Stimulated activated CD4-positive, alpha-beta T cell treated with anti-CD3 and anti-CD28 coated beads, TNF-alpha, amount 100 ng/mL, for 48 hours (primary cell): ENCODE results near the gene EID2B.

ENCODE experiments used
- DNase-seq, 3 donors: peaks; one replicate each; pipeline ENCODE4 v3.0.0-alpha.2; 2020; ENCODE audit warnings: low read depth in 3 of 3

The EID2B gene

GRCh38 chr19:39533003-39533512 is 406 bp upstream of the EID2B start:
- no peak for DNase-seq

GRCh38 chr19:39531834-39532232 is 819 bp downstream of the EID2B start:
- DNase-seq, result no peak

- no peak for DNase-seq
These were observed 7.4 kb downstream of the EID2B start for GRCh38 chr19:39525205-39525604.

DNA sequence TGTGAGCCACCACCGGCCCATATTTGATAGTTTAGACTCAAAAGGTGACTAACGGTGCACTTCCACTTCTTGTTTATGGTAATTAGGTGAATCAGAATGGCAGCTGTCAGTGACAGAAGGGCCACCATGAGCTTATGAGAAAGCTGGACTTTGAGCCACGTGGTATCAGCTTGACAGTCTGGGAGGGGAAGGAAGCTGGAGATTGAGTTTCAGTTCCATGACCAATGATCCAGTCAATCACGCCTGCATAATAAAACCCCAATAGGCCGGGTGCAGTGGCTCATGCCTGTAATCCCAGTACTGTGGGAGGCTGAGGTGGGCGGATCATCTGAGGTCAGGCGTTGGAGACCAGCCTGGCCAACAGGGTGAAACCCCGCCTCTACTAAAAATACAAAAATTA is 8.2 kb downstream of the EID2B start:
- DNase-seq, result no peak

DNA sequence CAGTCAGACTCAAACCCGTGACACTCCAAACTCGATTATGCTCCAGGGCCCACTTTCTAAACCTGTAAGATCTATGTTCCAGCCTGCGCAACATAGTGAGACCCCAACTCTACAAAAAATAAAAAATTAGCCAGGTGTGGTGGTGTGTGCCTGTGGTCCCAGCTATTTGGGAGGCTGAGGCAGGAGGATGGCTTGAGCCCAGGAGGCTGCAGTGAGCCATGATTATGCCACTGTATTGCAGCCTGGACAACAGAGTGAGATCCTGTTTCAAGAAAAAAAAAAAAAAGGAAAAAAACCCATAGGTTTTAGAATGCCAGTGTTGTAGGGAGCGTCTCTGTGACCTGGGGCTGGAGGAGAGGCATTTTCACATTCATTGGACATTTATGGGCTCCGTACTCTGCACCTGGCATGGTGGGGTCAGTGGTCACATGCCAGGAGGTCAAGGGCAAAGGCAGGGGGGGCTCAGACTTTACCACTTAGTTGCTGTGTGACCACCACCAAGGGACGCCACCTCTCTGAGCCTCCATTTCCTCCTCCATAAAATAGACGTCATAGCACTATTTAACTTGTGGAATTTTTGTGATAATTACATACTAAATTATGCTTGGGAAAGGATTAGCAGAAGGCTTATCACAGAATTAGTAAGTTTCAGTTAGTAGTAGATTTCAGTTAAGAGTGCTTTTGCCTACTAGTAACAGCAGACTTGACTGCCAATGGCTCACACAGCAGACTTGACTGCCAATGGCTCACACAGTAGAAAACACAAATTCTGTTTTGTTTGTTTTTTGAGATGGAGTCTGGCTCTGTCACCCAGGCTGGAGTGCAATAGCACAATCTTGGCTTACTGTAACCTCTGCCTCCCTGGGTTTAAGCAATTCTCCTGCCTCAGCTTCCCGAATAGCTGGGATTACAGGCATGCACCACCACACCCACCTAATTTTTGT is 11.8 kb downstream of the EID2B start:
- no peak for DNase-seq

- no peak for DNase-seq
These were observed 13.7 kb downstream of the EID2B start for GRCh38 chr19:39518975-39519374.

- DNase-seq, result no peak
These were observed 14.2 kb downstream of the EID2B start for GRCh38 chr19:39518458-39518857.

DNA sequence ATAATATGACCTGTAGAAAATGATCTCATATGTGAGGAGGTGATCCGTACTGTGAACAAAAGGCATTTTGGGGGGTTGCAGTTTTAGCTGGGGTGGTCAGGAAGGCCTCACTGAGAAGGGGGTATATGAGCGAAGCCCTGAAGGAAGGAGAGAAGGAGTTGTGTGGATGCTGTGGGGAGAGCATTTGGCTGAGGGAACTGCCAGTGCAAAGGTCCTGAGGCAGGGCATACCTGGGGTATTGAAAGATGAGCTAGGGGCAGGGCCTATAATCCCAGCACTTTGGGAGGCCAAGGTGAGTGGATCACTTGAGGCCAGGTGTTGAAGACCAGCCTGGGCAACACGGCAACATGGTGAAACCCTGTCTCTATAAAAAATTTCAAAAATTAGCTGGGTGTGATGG is 15.2 kb downstream of the EID2B start:
- DNase-seq, result no peak

GRCh38 chr19:39516270-39516669 is 16.4 kb downstream of the EID2B start:
- DNase-seq, result no peak

GRCh38 chr19:39515551-39516191 is 17.0 kb downstream of the EID2B start:
- no peak for DNase-seq

DNA sequence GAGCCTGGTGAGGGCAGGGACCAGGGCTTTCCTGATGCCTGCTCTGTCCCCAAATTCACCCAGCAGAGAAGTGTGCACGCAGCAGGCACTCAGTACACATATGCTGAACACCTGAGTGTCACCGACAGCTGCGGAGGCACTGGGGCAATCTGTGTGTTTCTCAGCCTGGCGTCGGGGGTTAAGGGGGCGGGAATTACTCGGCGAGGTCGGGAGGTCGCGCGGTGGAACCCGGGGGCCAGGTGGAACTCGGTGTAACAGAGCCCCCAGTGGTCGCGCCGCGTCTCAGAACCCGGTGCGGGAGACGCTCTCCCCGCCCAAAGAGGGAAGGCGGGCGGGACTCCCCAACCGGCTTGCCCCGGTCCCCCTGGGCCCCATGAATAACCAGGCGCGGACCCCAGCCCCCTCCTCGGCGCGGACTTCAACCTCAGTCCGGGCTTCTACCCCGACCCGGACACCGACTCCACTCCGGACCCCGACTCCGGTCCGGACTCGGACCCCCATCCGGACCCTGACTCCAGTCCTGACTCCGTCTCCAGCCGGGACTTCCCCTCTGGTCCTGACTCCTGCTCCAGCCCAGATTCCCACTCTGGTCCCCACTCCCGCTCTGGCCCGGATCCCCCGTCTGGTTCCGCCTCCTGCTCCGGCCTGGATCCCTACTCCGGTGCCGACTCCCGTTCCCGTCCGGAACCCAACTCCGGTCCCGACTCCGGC is 17.7 kb downstream of the EID2B start, which contains the start of gene SELENOV:
TSS of gene SELENOV (plus strand) at position 300 of the 711 bp plus-strand sequence. CDS start at position 374, 74 bp downstream.
- no peak for DNase-seq

DNA sequence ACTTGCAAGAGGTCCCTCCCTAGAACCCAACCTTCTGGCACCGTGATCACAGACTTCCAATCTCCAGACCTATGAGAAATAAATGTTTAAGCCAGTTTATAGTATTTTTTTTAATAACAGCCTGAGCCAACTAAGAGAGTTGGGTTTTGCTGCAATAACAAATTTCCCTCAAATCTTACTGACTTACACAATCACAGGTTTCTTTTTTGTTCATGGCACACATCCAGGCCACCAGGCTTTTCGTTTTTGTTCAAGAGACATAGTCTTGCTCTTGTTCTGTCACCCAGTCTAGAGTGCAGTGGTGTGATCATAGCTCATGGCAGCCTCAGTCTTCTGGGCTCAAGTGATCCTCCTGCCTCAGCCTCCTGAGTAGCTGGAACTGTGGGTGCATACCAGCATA is 19.7 kb downstream of the EID2B start:
- DNase-seq, result no peak

GRCh38 chr19:39509233-39509632 is 23.4 kb downstream of the EID2B start:
- no peak for DNase-seq

GRCh38 chr19:39508629-39509028 is 24.0 kb downstream of the EID2B start:
- DNase-seq, result no peak

- DNase-seq, result no peak
These were observed 24.8 kb downstream of the EID2B start for GRCh38 chr19:39507715-39508364.

DNA sequence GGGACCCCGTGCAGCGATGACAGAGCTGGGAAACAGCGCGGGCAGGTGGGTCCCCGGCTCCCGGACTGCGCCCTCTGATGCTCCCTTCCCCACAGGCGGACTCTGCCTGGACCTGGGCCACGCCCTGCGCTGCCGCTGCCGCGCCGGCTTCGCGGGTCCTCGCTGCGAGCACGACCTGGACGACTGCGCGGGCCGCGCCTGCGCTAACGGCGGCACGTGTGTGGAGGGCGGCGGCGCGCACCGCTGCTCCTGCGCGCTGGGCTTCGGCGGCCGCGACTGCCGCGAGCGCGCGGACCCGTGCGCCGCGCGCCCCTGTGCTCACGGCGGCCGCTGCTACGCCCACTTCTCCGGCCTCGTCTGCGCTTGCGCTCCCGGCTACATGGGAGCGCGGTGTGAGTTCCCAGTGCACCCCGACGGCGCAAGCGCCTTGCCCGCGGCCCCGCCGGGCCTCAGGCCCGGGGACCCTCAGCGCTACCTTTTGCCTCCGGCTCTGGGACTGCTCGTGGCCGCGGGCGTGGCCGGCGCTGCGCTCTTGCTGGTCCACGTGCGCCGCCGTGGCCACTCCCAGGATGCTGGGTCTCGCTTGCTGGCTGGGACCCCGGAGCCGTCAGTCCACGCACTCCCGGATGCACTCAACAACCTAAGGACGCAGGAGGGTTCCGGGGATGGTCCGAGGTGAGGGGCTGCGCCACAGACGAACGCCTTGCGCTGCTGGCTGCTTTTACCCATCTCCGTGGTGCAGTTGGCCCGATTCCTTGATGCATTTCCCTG is 25.5 kb downstream of the EID2B start:
- DNase-seq, result peak; percentile 33 to 39 (median 37)

GRCh38 chr19:39506598-39506943 is 26.1 kb downstream of the EID2B start:
- DNase-seq, result no peak

DNA sequence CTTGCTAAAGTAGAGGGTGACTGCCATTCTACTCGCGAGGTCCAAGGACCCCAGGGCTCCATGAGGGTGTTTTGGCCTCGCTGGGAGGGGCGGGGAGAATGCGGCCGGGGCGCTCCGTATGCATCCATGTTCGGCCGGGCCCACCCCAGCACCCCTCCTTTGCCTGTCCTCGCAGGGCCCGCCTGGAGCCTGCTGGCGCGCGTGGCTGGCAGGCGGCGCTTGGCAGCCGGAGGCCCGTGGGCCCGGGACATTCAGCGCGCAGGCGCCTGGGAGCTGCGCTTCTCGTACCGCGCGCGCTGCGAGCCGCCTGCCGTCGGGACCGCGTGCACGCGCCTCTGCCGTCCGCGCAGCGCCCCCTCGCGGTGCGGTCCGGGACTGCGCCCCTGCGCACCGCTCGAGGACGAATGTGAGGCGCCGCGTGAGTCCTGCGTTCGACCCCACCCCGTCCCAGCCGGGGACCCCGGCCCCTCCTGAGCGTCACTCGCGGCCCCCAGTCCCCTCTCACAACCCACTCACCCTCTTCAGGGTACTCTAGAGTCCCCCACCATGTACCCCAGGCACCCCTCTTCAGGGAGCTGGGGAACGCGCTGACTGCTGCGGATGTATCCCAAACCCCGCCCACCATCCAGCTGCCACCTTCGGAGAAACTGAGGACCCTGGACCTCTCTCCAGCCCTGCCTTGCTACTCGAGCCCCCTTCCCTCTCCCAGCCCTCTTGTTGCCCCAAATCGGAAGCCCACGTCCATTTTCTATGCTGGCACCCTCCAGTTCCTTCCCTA is 29.8 kb downstream of the EID2B start:
- DNase-seq, result peak; percentile 60 to 72 (median 65)

DNA sequence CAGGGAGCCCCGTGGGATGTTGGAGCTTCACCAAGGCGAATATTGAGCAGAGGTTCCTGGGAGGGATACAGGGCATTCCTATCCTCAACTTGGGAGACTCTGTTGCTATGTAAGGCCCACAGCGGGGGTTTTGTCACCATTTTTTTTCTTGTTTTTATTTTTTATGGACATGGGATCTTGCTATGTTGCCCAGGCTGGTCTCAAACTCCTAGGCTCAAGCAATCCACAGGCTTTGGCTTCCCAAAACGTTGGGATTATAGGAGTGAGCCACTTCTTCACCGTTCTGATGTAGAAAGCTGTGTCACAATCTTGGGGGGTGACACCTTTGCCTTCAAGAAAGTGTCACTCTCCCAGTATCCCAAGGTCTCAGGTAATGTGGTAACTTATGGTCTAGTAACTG is 31.3 kb downstream of the EID2B start:
- DNase-seq, result no peak

DNA sequence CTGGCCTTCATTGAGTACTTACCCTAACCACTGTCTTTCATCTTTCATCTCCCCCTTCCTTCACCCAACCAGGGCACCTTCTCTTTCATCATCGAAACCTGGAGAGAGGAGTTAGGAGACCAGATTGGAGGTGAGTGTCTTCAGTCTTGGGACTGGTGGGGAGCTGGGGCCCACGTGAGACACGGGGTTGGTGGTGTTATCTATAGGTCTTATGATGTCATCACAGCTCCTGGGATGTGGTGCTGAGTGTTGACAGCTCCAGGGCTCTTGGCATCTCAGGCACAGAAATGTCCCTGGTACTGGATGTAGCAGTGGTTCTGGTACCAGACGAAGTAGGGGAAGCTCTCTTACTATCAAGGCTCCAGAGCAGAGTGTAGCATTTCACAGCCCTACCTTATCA is 32.1 kb downstream of the EID2B start:
- no peak for DNase-seq
